HepG2 (cell line): ENCODE measurements around the gene UTF1. TPM values are rescaled to one million over a fixed set of nuclear protein-coding genes. Genes with fewer than 3 reads are reported as not detected.
"Not testable (repeated sequence)": the region's sequence is repeated elsewhere in the genome, so short reads cannot be mapped to it uniquely, and the experiment has no call there.

Source experiments
- ATAC-seq: fragments of 200-7000 bp; cut with Tn5 transposase; 3 replicates; pipeline ENCODE4 v1.9.1; 2020; ENCODE audit warnings: mild to moderate bottlenecking, moderate library complexity
- BruUV-seq: library from RNA; stranded (reverse); fragments of 400-500 nt; replicated peaks from 2 replicates; lab custom pipeline; 2021; lab: Mats Ljungman, UMichigan
- CTCF ChIA-PET: fragments of 300-600 bp; formaldehyde crosslinking; extraction: SDS; loops from one replicate; lab custom pipeline; 2021; ENCODE audit warnings: low total read pairs, inconsistent platforms, low intra/inter-chr PET ratio; lab: Yijun Ruan, JAX
- POLR2A ChIA-PET: fragments of 350-600 bp; sonication (Branson Sonifier 250); formaldehyde crosslinking; loops from one replicate; lab custom pipeline; 2020; ENCODE audit warnings: antibody characterized with exemption, inconsistent platforms; lab: Yijun Ruan, JAX
- DNase-seq: peaks from one replicate; pipeline ENCODE4 v3.0.0-alpha.2; 2015; ENCODE audit warnings: low spot score
- FAIRE-seq: peaks from 3 replicates; lab custom pipeline; 2011; peaks lifted over from hg19 to GRCh38; lab: Jason Lieb, UNC
- H2AFZ ChIP-seq: one replicate; pipeline ENCODE4 v1.6.1; 2011; ENCODE audit warnings: low read length, inconsistent platforms
- H3K27ac ChIP-seq: fragments of 300-600 bp; 3 replicates; pipeline ENCODE4 v1.8.0; 2011; ENCODE audit warnings: mixed run types, mild to moderate bottlenecking, mixed read lengths, low read length, inconsistent platforms; ENCODE audit not compliant: insufficient read depth; ENCODE audit errors: extremely low read length
- H3K27me3 ChIP-seq, 2 experiments: fragments of 200-600 bp in 1 of 2; 2 replicates in 1 of 2; 3 replicates in 1 of 2; pipeline versions ENCODE4 v1.6.0 to v1.8.0; 2011; ENCODE audit warnings: low read length in 2 of 2, mild to moderate bottlenecking in 2 of 2, moderate library complexity in 2 of 2, inconsistent platforms in 1 of 2; ENCODE audit not compliant: insufficient read depth in 2 of 2, control insufficient read depth in 1 of 2
- H3K36me3 ChIP-seq, 2 experiments: fragments of 200-600 bp in 1 of 2; replicated peaks in 1 of 2; 2 replicates in 1 of 2; 3 replicates in 1 of 2; pipeline versions ENCODE4 v1.5.1 to v1.8.0; 2011; ENCODE audit warnings: low read length in 2 of 2, inconsistent platforms in 1 of 2; ENCODE audit not compliant: insufficient read depth in 2 of 2, control insufficient read depth in 1 of 2
- H3K4me1 ChIP-seq: 2 replicates; pipeline ENCODE4 v1.5.1; 2012; ENCODE audit warnings: low read length, inconsistent platforms; ENCODE audit not compliant: insufficient read depth
- H3K4me2 ChIP-seq: 2 replicates; pipeline ENCODE4 v1.6.0; 2011; ENCODE audit warnings: low read depth, low read length, inconsistent platforms
- H3K4me3 ChIP-seq, 3 experiments: fragments of 200-600 bp in 1 of 3; sonication (generic), shearing (Covaris generic) in 1 of 3; replicated peaks in 1 of 3; 2 replicates each; pipeline ENCODE4 v1.5.1; 2011 to 2016; ENCODE audit warnings: low read length in 3 of 3, inconsistent platforms in 2 of 3, low read depth in 2 of 3, mild to moderate bottlenecking in 2 of 3, control low read depth in 1 of 3, mixed read lengths in 1 of 3; ENCODE audit not compliant: insufficient read depth in 1 of 3
- H3K79me2 ChIP-seq: one replicate; pipeline ENCODE4 v1.6.1; 2011; ENCODE audit warnings: low read length, inconsistent platforms; ENCODE audit not compliant: insufficient read depth
- H3K9ac ChIP-seq: 2 replicates; pipeline ENCODE4 v1.6.0; 2011; ENCODE audit warnings: mild to moderate bottlenecking, low read depth, low read length, inconsistent platforms; ENCODE audit not compliant: insufficient read depth
- H3K9me3 ChIP-seq: 2 replicates; pipeline ENCODE4 v1.5.1; 2012; ENCODE audit warnings: mild to moderate bottlenecking, low read length
- H4K20me1 ChIP-seq: 2 replicates; pipeline ENCODE4 v1.6.0; 2011; ENCODE audit warnings: inconsistent platforms, mild to moderate bottlenecking, low read length, moderate library complexity; ENCODE audit not compliant: insufficient read depth
- RXRA ChIP-seq: sonication (generic); formaldehyde crosslinking; IDR thresholded peaks from 2 replicates; pipeline ENCODE4 v1.5.1; 2020; ENCODE audit warnings: missing genetic modification reagents
- TBX2 ChIP-seq: sonication (generic); formaldehyde crosslinking; IDR thresholded peaks from 2 replicates; pipeline ENCODE4 v1.5.0; 2020; ENCODE audit warnings: missing genetic modification reagents, mild to moderate bottlenecking, borderline replicate concordance
- ZBTB4 ChIP-seq: sonication (generic); formaldehyde crosslinking; IDR thresholded peaks from 2 replicates; pipeline ENCODE4 v1.4.0; 2020; ENCODE audit warnings: missing genetic modification reagents, mild to moderate bottlenecking, borderline replicate concordance
- ZNF263 ChIP-seq: sonication (generic); formaldehyde crosslinking; IDR thresholded peaks from 2 replicates; pipeline ENCODE4 v1.4.0; 2020; ENCODE audit warnings: missing genetic modification reagents
- ZSCAN5A ChIP-seq: sonication (generic); formaldehyde crosslinking; IDR thresholded peaks from 2 replicates; pipeline ENCODE4 v1.8.0; 2022; ENCODE audit warnings: mild to moderate bottlenecking, missing genetic modification reagents, borderline replicate concordance
- WGBS: methylation state at CpG from one replicate; pipeline ENCODE4 v1.1.6; 2017; ENCODE audit warnings: low lambda C conversion rate; 5-methylcytosine and 5-hydroxymethylcytosine counted together
- in situ Hi-C: cut with HindIII; loops from 2 replicates; pipeline ENCODE4 v1.10.0; 2017; ENCODE audit warnings: low pct_unique_long_range_greater_than_20kb; ENCODE audit not compliant: extremely low pct_ligation_motif_present
- intact Hi-C: fragments of 100-400 bp; cut with micrococcal nuclease; formaldehyde crosslinking; loops from one replicate; pipeline ENCODE4 v1.10.0; 2022; ENCODE audit not compliant: unreplicated experiment
- polyA plus RNA-seq, 8 experiments: library from polyadenylated mRNA; depleted of rRNA in 3 of 8; stranded (reverse) in 7 of 8; unstranded in 1 of 8; fragments of >200 nt; fragmentation: Illumina TruSeq in 4 of 8; extraction: Trizol in 4 of 8; gene quantifications; 2 replicates each; pipeline versions ENCODE4 v1.2.1 to v1.2.3, GENCODE V29; 2011 to 2016; ENCODE audit warnings: low read depth in 4 of 8, missing spikeins in 1 of 8, mixed read lengths in 1 of 8; ENCODE audit not compliant: insufficient read depth in 1 of 8
- total RNA-seq, 5 experiments: library from RNA; depleted of rRNA; stranded (reverse); fragments of >200 nt; fragmentation: Illumina TruSeq; extraction: Trizol; gene quantifications; 2 replicates each; pipeline ENCODE4 v1.2.3, GENCODE V29; 2016; ENCODE audit warnings: low read depth in 1 of 5

Gene UTF1
- total and polyA plus RNA-seq, 2 of the 13 experiments (the other 11 are each of a cell fraction or from before 2014, with no cell fraction given): not detected

GRCh38 chr10:133265052-133265451 is 35.0 kb downstream of the UTF1 start:
- WGBS: 61% methylated on average over 10 of the region's 10 CpGs
- peaks cover 6 to 23% of the 10 kb centered on the region in 2 experiments; a peak in 4 of 5 replicates for H3K27me3 ChIP-seq
- H3K27ac ChIP-seq, H3K4me3 ChIP-seq, CTCF ChIA-PET, H4K20me1 ChIP-seq, H3K36me3 ChIP-seq, H2AFZ ChIP-seq, DNase-seq, ATAC-seq, POLR2A ChIA-PET, FAIRE-seq, H3K4me2 ChIP-seq, H3K9ac ChIP-seq, intact Hi-C loops, in situ Hi-C loops, H3K79me2 ChIP-seq, H3K9me3 ChIP-seq, BruUV-seq, H3K4me1 ChIP-seq: not testable (repeated sequence)

GRCh38 chr10:133266056-133266795 is 36.2 kb downstream of the UTF1 start:
- Histone ChIP-seq H3K4me2 (no peak overlapping the region), H3K27ac (no peak overlapping the region), H3K4me3 (no peak overlapping the region), H3K27me3 (peaks cover 3 to 20% of the 10 kb centered on the region in 2 experiments; a peak in 4 of 5 replicates), H3K79me2 (no peaks in the 10 kb centered on the region), H3K36me3 (no peaks in the 10 kb centered on the region), H4K20me1 (no peaks in the 10 kb centered on the region), H2AFZ (no peak overlapping the region), H3K9ac (no peak overlapping the region), H3K4me1 (0 out of 2 replicates have a peak, but pooled peaks cover under 1% of the 10 kb centered on the region), H3K9me3 (no peaks in the 10 kb centered on the region)
- CTCF ChIA-PET: no interaction called here
- no TSS peak for BruUV-seq
- POLR2A ChIA-PET: no interaction called here
- intact Hi-C loops: no loop called here
- ATAC-seq: no peak
- no peak for DNase-seq
- in situ Hi-C loops: no loop called here
- FAIRE-seq: no peak
- no peak for TF ChIP-seq ZBTB4 (CRISPR knock-in tag)
- TF ChIP-seq RXRA (CRISPR knock-in tag): no peak
- no peak for TF ChIP-seq TBX2
- TF ChIP-seq ZNF263: no peak
- TF ChIP-seq ZSCAN5A (CRISPR knock-in tag): no peak
- 56% methylated on average over 13 of the region's 21 CpGs for WGBS
